SU-DHL-6 (cell line): ENCODE measurements around the gene NXPH3.
"Not testable (repeated sequence)": the region's sequence is repeated elsewhere in the genome, so short reads cannot be mapped to it uniquely, and the experiment has no call there.

Experiments used
- H2AFZ ChIP-seq: fragments of 200-600 bp; sonication (generic); 2 replicates; pipeline ENCODE4 v1.6.1; 2014; ENCODE audit warnings: low read depth, mild to moderate bottlenecking, moderate library complexity, mixed read lengths, antibody characterized with exemption, low read length; ENCODE audit not compliant: severe bottlenecking
- H3F3A ChIP-seq: fragments of 200-600 bp; shearing (Covaris generic); 2 replicates; pipeline ENCODE4 v1.6.0; 2016; ENCODE audit warnings: antibody characterized with exemption, mild to moderate bottlenecking; ENCODE audit not compliant: insufficient read depth
- H3K27ac ChIP-seq: fragments of 200-600 bp; sonication (generic); 2 replicates; pipeline ENCODE4 v1.5.1; 2016; ENCODE audit warnings: low read depth, mild to moderate bottlenecking, low read length, moderate library complexity, mixed read lengths
- H3K27me3 ChIP-seq: fragments of 200-600 bp; sonication (generic), shearing (Covaris generic); 2 replicates; pipeline ENCODE4 v1.6.0; 2014; ENCODE audit warnings: mild to moderate bottlenecking, low read length
- H3K36me3 ChIP-seq: fragments of 200-600 bp; sonication (generic); 2 replicates; pipeline ENCODE4 v1.6.1; 2014; ENCODE audit warnings: mild to moderate bottlenecking, low read length, mixed read lengths
- H3K4me2 ChIP-seq: fragments of 300-600, 200-600 bp; shearing (Covaris generic), sonication (generic); 2 replicates; pipeline ENCODE4 v1.6.0; 2014; ENCODE audit warnings: low read length, low read depth, mild to moderate bottlenecking; ENCODE audit not compliant: poor library complexity, severe bottlenecking
- H3K4me3 ChIP-seq: fragments of 200-600 bp; sonication (generic); 2 replicates; pipeline ENCODE4 v1.5.1; 2014; ENCODE audit warnings: antibody characterized with exemption, low read length, mild to moderate bottlenecking, mixed read lengths; ENCODE audit not compliant: insufficient read depth, poor library complexity, severe bottlenecking
- H3K79me2 ChIP-seq: fragments of 200-600 bp; sonication (generic); 2 replicates; pipeline ENCODE4 v1.6.1; 2014; ENCODE audit warnings: mild to moderate bottlenecking, low read length, moderate library complexity; ENCODE audit not compliant: insufficient read depth
- H3K9ac ChIP-seq: fragments of 200-600 bp; sonication (generic); 2 replicates; pipeline ENCODE4 v1.7.0; 2014; ENCODE audit warnings: mild to moderate bottlenecking, low read length
- H3K9me2 ChIP-seq: fragments of 200-600 bp; sonication (generic); replicated peaks from 2 replicates; pipeline ENCODE4 v1.6.1; 2014; ENCODE audit warnings: low read length; ENCODE audit not compliant: insufficient read depth
- H3K9me3 ChIP-seq: fragments of 200-600 bp; sonication (generic); 2 replicates; pipeline ENCODE4 v1.6.1; 2014; ENCODE audit warnings: low read length, mixed read lengths; ENCODE audit not compliant: insufficient read depth
- H4K20me1 ChIP-seq: fragments of 200-600 bp; sonication (generic); 2 replicates; pipeline ENCODE4 v1.6.1; 2014; ENCODE audit warnings: low read depth, mild to moderate bottlenecking, antibody characterized with exemption, low read length, moderate library complexity, mixed read lengths
- EZH2phosphoT487 ChIP-seq: fragments of 200-600 bp; sonication (generic), shearing (Covaris generic); conservative IDR thresholded peaks from 2 replicates; pipeline ENCODE4 v1.6.1; 2018; ENCODE audit warnings: mild to moderate bottlenecking, antibody characterized with exemption, low read length, moderate library complexity, mixed read lengths
- TF ChIP-seq, protein P1 (sequence below): fragments of 200-600 bp; sonication (generic); IDR thresholded peaks from one replicate; pipeline ENCODE4 v1.5.1; 2017; ENCODE audit warnings: antibody characterized with exemption, mild to moderate bottlenecking, low read length, moderate library complexity; ENCODE audit not compliant: insufficient read depth, poor library complexity, severe bottlenecking

Gene NXPH3

DNA sequence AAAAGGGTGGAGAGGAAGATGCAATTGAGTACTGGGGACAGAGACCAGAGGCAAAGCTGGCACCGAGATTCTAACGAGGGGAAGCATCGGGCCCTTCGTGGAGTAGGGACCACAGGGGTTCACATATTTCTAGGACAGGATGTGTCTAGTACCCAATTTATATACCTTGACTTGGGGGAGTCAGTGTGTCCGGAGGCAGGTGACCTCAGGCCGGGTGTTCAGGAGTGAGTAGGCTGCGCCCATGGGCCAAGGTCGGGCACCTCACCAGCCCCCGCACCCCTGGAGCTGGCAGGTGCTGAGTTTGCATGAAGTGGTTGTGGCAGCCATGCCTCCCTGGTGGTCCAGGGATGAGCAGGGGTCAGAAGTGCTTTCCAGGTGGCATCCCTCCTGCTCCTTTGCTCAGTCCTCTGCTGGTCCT, 8.6 kb upstream of the NXPH3 start:
- no peaks in the 10 kb centered on the region for H3K27me3 ChIP-seq
- H3K9ac ChIP-seq, result no peak overlapping the region
- no peak overlapping the region for H3K4me3 ChIP-seq
- no peaks in the 10 kb centered on the region for H3K9me3 ChIP-seq
- no peak overlapping the region for H3K4me2 ChIP-seq
- no peaks in the 10 kb centered on the region for H3K79me2 ChIP-seq
- no peak overlapping the region for H2AFZ ChIP-seq
- no peaks in the 10 kb centered on the region for H3K36me3 ChIP-seq
- no peaks in the 10 kb centered on the region for H4K20me1 ChIP-seq
- H3K27ac ChIP-seq, result no peak overlapping the region
- no peaks in the 10 kb centered on the region; the same call in 1 of the 2 replicates for H3F3A ChIP-seq
- H3K9me2 ChIP-seq, result no peaks in the 10 kb centered on the region
- TF ChIP-seq, protein P1, sequence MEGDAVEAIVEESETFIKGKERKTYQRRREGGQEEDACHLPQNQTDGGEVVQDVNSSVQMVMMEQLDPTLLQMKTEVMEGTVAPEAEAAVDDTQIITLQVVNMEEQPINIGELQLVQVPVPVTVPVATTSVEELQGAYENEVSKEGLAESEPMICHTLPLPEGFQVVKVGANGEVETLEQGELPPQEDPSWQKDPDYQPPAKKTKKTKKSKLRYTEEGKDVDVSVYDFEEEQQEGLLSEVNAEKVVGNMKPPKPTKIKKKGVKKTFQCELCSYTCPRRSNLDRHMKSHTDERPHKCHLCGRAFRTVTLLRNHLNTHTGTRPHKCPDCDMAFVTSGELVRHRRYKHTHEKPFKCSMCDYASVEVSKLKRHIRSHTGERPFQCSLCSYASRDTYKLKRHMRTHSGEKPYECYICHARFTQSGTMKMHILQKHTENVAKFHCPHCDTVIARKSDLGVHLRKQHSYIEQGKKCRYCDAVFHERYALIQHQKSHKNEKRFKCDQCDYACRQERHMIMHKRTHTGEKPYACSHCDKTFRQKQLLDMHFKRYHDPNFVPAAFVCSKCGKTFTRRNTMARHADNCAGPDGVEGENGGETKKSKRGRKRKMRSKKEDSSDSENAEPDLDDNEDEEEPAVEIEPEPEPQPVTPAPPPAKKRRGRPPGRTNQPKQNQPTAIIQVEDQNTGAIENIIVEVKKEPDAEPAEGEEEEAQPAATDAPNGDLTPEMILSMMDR, result no peak
- no peak for TF ChIP-seq EZH2phosphoT487

DNA sequence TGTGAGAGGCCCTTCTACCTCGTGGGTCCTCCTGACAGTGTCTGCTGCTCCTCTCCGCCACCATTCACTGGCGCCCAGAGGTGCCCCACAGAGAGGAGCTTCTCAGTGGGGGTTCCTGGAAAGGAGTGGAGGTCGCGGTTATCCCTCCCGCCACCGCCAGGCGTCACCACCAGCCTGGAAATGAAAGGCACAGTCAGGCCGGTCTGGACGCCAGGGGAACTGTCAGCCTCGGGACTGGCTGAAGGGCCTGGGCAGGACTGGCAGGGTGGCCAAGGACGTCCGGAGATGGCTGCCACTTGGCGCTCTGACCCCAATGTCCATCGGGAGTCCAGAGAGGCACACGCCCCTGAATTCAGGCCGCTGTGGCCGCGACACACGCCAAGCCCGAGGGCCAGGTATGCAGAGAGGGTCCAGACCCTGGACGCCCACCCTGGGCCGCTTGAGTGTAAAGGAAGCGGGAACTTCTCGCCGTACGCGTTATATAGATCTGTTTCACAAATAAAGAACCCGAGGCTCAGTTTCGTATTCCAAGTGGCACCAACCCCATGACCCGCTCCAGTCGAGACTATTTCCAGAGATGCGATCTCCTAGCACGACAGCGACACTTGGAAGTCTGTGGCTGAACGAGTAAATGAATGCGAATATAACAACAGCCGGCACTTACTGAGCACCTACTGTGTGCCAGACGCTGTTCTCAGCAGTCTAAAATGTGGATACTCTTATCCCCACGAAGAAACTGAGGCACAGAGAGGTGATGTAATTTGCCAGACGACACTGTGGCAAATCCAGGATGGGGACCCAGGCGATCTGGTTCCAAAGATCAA, 7.6 kb upstream of the NXPH3 start:
- Histone ChIP-seq H3K9me3 (no peaks in the 10 kb centered on the region), H3K4me3 (no peak overlapping the region)

DNA sequence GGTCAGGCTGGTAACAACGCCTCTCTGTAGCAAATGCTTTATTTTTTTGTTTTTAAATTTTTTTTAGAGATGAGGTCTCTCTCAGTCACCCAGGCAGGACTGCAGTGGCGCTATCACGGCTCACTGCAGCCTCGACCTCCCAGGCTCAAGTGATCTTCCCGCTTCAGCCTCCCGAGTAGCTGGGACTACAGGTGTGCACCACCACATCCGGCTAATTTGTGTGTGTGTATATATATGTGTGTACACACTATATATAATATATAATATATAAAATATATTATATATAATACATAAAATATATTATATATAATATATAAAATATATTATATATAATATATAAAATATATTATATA, 7.0 kb upstream of the NXPH3 start:
- not testable (repeated sequence) for H3K36me3 ChIP-seq, H3K4me3 ChIP-seq, H3K9ac ChIP-seq, H3F3A ChIP-seq, H4K20me1 ChIP-seq, H3K9me2 ChIP-seq, H3K27me3 ChIP-seq, H3K4me2 ChIP-seq, H3K27ac ChIP-seq, H3K79me2 ChIP-seq, H2AFZ ChIP-seq, H3K9me3 ChIP-seq

More for the DNA sequence above, 7.6 kb upstream of the NXPH3 start:
- Histone ChIP-seq H2AFZ (no peak overlapping the region), H3K27me3 (no peaks in the 10 kb centered on the region), H3K4me2 (no peak overlapping the region), H4K20me1 (no peaks in the 10 kb centered on the region), H3K9ac (no peak overlapping the region), H3F3A (no peaks in the 10 kb centered on the region; the same call in 1 of the 2 replicates), H3K9me2 (no peaks in the 10 kb centered on the region), H3K36me3 (no peaks in the 10 kb centered on the region), H3K27ac (no peak overlapping the region), H3K79me2 (no peaks in the 10 kb centered on the region)
- TF ChIP-seq, protein P1, result peak; percentile 77
- no peak for TF ChIP-seq EZH2phosphoT487

DNA sequence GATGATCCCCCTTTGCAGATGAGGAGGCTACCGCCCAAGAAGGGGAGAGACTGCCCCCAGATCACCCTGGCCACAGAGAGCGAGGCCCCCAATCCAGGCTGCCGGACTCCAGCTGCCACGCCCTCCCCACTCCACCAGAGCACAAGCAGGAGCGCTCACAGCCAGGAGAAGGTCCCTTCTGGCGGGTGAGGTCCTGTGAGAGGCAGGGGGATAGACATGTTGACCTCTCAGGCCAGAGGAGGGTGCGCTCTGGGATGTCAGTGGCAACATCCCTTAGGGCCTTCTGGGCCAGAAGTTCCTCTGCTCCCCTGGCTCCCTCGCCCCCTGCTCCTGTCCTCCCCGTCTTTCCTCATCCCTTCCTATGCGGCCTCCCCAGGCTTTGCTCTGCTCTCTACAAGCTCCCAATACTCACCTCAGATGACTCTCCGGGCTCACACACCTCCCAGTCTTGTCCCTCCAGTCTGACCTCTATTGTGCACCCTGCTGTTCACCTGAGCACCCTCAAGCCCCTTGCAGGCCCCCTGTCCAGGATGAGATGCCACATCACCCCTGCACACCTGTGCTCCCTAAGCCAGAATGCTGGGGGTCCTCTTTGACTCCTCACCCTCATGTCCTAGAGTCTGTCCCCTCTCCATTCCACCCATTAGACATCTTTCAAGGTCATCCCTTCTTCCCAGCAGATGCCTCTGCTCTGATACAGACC, 5.0 kb upstream of the NXPH3 start:
- H3K79me2 ChIP-seq, result no peaks in the 10 kb centered on the region
- peak overlapping the region; percentile 18; the same call in 1 of the 2 replicates for H3K9ac ChIP-seq
- peak overlapping the region; percentile 43 for H2AFZ ChIP-seq

More for the DNA sequence above, 5.0 kb upstream of the NXPH3 start:
- TF ChIP-seq EZH2phosphoT487, result no peak
- TF ChIP-seq, protein P1, result no peak
- Histone ChIP-seq H3K27me3 (no peaks in the 10 kb centered on the region), H3K36me3 (no peaks in the 10 kb centered on the region), H3K27ac (no peak overlapping the region), H3K9me3 (no peaks in the 10 kb centered on the region), H3K4me2 (peak overlapping the region; percentile 66), H3F3A (no peaks in the 10 kb centered on the region; the same call in 1 of the 2 replicates), H3K4me3 (no peak overlapping the region), H4K20me1 (no peaks in the 10 kb centered on the region), H3K9me2 (no peaks in the 10 kb centered on the region)
